ENCODE data around the gene HES4.
"Not testable (repeated sequence)": the region's sequence is repeated elsewhere in the genome, so short reads cannot be mapped to it uniquely, and the experiment has no call there.

Gene HES4

DNA sequence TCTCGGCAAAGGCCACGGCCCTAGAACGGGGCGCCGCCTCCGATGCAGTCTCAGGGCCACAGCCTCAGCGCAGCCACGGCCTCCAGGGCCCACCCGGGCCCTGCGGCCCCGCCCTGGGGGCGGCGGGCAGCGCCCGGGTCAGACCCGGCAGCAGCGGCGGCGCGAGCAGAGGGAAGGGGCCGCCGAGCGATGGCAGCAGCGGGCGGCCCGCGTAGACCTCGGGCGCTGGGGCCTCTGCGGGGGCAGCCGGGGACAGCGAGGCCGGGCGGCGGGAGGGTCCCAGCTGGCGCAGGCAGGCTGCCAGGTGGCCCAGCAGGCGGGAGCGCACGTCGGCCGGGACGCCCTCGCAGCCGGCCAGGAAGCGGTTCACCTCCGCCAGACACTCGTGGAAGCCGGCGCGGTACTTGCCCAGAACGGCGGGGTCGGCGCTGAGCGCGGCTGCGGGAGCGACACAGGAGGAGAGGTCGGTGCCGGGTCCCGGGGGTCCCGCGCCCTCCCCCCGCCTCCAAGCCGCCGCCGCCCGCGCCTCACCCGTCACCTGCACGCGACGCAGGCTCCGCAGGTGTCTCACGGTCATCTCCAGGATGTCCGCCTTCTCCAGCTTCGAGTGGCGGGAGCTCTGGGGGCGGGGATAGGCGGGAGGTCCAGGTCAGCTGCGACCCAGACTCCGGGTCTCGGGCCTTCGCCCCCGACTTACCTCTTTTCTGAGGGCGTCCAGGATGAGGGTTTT, 737 bp downstream of the HES4 start:
- H3K4me3 ChIP-seq (ENCODE audit: low read depth in 1 of 2, low read length in 2 of 2): peak overlapping the region; percentile 40 to 44
- peaks cover 5 to 7% of the 10 kb centered on the region in 2 donors for H3K4me1 ChIP-seq (ENCODE audit: control insufficient read depth in 1 of 2, insufficient read depth in 2 of 2, low read length in 2 of 2)
- H3K27ac ChIP-seq (ENCODE audit: low read depth, low read length): peak overlapping the region; percentile 20
- H3K9me3 ChIP-seq (ENCODE audit: control insufficient read depth in 1 of 2, low read length in 2 of 2): no peaks in the 10 kb centered on the region
- H3K36me3 ChIP-seq (ENCODE audit: control insufficient read depth in 1 of 2, insufficient read depth in 2 of 2, low read length in 2 of 2): no peaks in the 10 kb centered on the region
- no peak overlapping the region for H3K9ac ChIP-seq (ENCODE audit: low read depth in 1 of 2, low read length in 2 of 2)
- peaks cover 25 to 40% of the 10 kb centered on the region in 2 donors for H3K27me3 ChIP-seq (ENCODE audit: control insufficient read depth in 1 of 2, insufficient read depth in 2 of 2, low read length in 2 of 2)

DNA sequence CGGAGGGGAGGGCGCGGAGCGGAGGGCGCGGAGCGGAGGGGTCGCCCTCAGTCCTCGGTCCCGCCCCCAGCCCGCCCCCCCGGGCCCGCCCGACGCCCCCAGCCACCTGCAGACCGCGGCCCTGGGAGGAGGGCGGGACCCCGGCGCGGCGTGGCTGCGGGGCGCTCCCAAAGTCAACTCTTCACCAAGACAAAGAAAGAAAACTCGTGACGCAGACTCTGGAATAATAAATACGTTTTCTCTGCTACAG, 1.2 kb downstream of the HES4 start:
- H3K36me3 ChIP-seq (ENCODE audit: control insufficient read depth in 1 of 2, insufficient read depth in 2 of 2, low read length in 2 of 2): no peaks in the 10 kb centered on the region
- no peak overlapping the region for H3K4me3 ChIP-seq (ENCODE audit: low read depth in 1 of 2, low read length in 2 of 2)
- peaks cover 5 to 7% of the 10 kb centered on the region in 2 donors for H3K4me1 ChIP-seq (ENCODE audit: control insufficient read depth in 1 of 2, insufficient read depth in 2 of 2, low read length in 2 of 2)
- peaks cover 25 to 37% of the 10 kb centered on the region in 2 donors for H3K27me3 ChIP-seq (ENCODE audit: control insufficient read depth in 1 of 2, insufficient read depth in 2 of 2, low read length in 2 of 2)
- H3K27ac ChIP-seq (ENCODE audit: low read depth, low read length): no peak overlapping the region
- H3K9ac ChIP-seq (ENCODE audit: low read depth in 1 of 2, low read length in 2 of 2): no peak overlapping the region
- no peaks in the 10 kb centered on the region for H3K9me3 ChIP-seq (ENCODE audit: control insufficient read depth in 1 of 2, low read length in 2 of 2)

- H3K27ac ChIP-seq (ENCODE audit: low read depth, low read length): no peak overlapping the region
- peaks cover 22 to 33% of the 10 kb centered on the region in 2 donors for H3K27me3 ChIP-seq (ENCODE audit: control insufficient read depth in 1 of 2, insufficient read depth in 2 of 2, low read length in 2 of 2)
Observed at GRCh38 chr1:997993-998744, 1.7 kb downstream of the HES4 start.

DNA sequence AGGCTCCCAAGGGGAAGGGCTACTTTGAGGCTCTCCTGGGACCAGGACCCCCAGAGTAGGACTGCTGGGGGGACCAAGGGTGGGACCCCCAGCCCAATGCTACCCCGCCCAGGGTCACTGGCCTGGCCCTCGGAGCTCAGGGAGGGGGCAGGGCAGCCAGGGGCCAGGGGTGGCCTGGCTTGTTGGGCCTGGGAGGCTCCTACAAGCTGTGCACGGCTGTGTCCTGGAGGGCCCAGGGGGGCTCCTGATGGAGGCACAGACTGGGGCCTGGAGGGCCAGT, 2.2 kb downstream of the HES4 start:
- Histone ChIP-seq H3K36me3 (ENCODE audit: control insufficient read depth in 1 of 2, insufficient read depth in 2 of 2, low read length in 2 of 2) (no peaks in the 10 kb centered on the region), H3K4me3 (ENCODE audit: low read depth in 1 of 2, low read length in 2 of 2) (no peak overlapping the region), H3K4me1 (ENCODE audit: control insufficient read depth in 1 of 2, insufficient read depth in 2 of 2, low read length in 2 of 2) (peaks cover 5 to 7% of the 10 kb centered on the region in 2 donors), H3K27me3 (ENCODE audit: control insufficient read depth in 1 of 2, insufficient read depth in 2 of 2, low read length in 2 of 2) (peaks cover 19 to 29% of the 10 kb centered on the region in 2 donors), H3K9me3 (ENCODE audit: control insufficient read depth in 1 of 2, low read length in 2 of 2) (no peaks in the 10 kb centered on the region), H3K9ac (ENCODE audit: low read depth in 1 of 2, low read length in 2 of 2) (no peak overlapping the region), H3K27ac (ENCODE audit: low read depth, low read length) (no peak overlapping the region)

More at GRCh38 chr1:997993-998744, 1.7 kb downstream of the HES4 start:
- Histone ChIP-seq H3K4me3 (ENCODE audit: low read depth in 1 of 2, low read length in 2 of 2) (no peak overlapping the region), H3K4me1 (ENCODE audit: control insufficient read depth in 1 of 2, insufficient read depth in 2 of 2, low read length in 2 of 2) (peaks cover 5 to 7% of the 10 kb centered on the region in 2 donors), H3K9ac (ENCODE audit: low read depth in 1 of 2, low read length in 2 of 2) (no peak overlapping the region), H3K36me3 (ENCODE audit: control insufficient read depth in 1 of 2, insufficient read depth in 2 of 2, low read length in 2 of 2) (no peaks in the 10 kb centered on the region), H3K9me3 (ENCODE audit: control insufficient read depth in 1 of 2, low read length in 2 of 2) (no peaks in the 10 kb centered on the region)

- Histone ChIP-seq H3K36me3 (ENCODE audit: control insufficient read depth in 1 of 2, insufficient read depth in 2 of 2, low read length in 2 of 2) (no peaks in the 10 kb centered on the region), H3K27me3 (ENCODE audit: control insufficient read depth in 1 of 2, insufficient read depth in 2 of 2, low read length in 2 of 2) (peaks cover 19 to 29% of the 10 kb centered on the region in 2 donors), H3K4me3 (ENCODE audit: low read depth in 1 of 2, low read length in 2 of 2) (no peak overlapping the region), H3K4me1 (ENCODE audit: control insufficient read depth in 1 of 2, insufficient read depth in 2 of 2, low read length in 2 of 2) (peaks cover 5 to 7% of the 10 kb centered on the region in 2 donors), H3K9me3 (ENCODE audit: control insufficient read depth in 1 of 2, low read length in 2 of 2) (no peaks in the 10 kb centered on the region), H3K9ac (ENCODE audit: low read depth in 1 of 2, low read length in 2 of 2) (no peak overlapping the region), H3K27ac (ENCODE audit: low read depth, low read length) (no peak overlapping the region)
Observed at GRCh38 chr1:996851-997712, 2.8 kb downstream of the HES4 start.

GRCh38 chr1:995665-996633, 3.9 kb downstream of the HES4 start:
- peaks cover 4 to 5% of the 10 kb centered on the region in 2 donors for H3K9me3 ChIP-seq (ENCODE audit: control insufficient read depth in 1 of 2, low read length in 2 of 2)
- no peak overlapping the region for H3K4me3 ChIP-seq (ENCODE audit: low read depth in 1 of 2, low read length in 2 of 2)

DNA sequence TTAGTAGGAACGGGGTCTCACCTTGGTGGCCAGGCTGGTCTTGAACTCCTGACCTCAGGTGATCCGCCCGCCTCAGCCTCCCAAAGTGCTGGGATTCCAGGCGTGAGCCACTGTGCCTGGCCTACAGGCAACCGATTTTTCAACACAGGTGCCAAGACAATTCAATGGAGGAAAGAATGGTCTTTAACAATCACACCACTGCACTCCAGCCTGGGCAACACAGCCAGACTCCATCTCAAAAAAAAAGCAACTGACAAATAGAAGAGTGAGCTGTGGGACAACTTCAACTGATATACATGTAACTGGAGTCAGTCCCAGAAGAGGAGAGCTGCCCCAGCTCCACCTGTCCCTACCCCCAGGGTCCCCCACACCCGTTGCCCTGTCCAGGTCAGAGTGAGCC, 5.4 kb downstream of the HES4 start:
- not testable (repeated sequence) for H3K9ac ChIP-seq (ENCODE audit: low read depth in 1 of 2, low read length in 2 of 2); H3K27ac ChIP-seq (ENCODE audit: low read depth, low read length); H3K4me1 ChIP-seq (ENCODE audit: control insufficient read depth in 1 of 2, insufficient read depth in 2 of 2, low read length in 2 of 2); H3K36me3 ChIP-seq (ENCODE audit: control insufficient read depth in 1 of 2, insufficient read depth in 2 of 2, low read length in 2 of 2); H3K9me3 ChIP-seq (ENCODE audit: control insufficient read depth in 1 of 2, low read length in 2 of 2); H3K4me3 ChIP-seq (ENCODE audit: low read depth in 1 of 2, low read length in 2 of 2)
- H3K27me3 ChIP-seq (ENCODE audit: control insufficient read depth in 1 of 2, insufficient read depth in 2 of 2, low read length in 2 of 2): peaks cover 8 to 20% of the 10 kb centered on the region in 2 donors

More at GRCh38 chr1:995665-996633, 3.9 kb downstream of the HES4 start:
- H3K4me1 ChIP-seq (ENCODE audit: control insufficient read depth in 1 of 2, insufficient read depth in 2 of 2, low read length in 2 of 2): peaks cover 1 to 4% of the 10 kb centered on the region in 2 donors
- no peaks in the 10 kb centered on the region for H3K36me3 ChIP-seq (ENCODE audit: control insufficient read depth in 1 of 2, insufficient read depth in 2 of 2, low read length in 2 of 2)
- no peak overlapping the region for H3K27ac ChIP-seq (ENCODE audit: low read depth, low read length)
- H3K27me3 ChIP-seq (ENCODE audit: control insufficient read depth in 1 of 2, insufficient read depth in 2 of 2, low read length in 2 of 2): peaks cover 12 to 23% of the 10 kb centered on the region in 2 donors
- H3K9ac ChIP-seq (ENCODE audit: low read depth in 1 of 2, low read length in 2 of 2): no peak overlapping the region

GRCh38 chr1:993379-993995, 6.4 kb downstream of the HES4 start:
- peaks cover 4 to 5% of the 10 kb centered on the region in 2 donors for H3K9me3 ChIP-seq (ENCODE audit: control insufficient read depth in 1 of 2, low read length in 2 of 2)
- H3K27me3 ChIP-seq (ENCODE audit: control insufficient read depth in 1 of 2, insufficient read depth in 2 of 2, low read length in 2 of 2): peaks cover 8 to 21% of the 10 kb centered on the region in 2 donors
- H3K4me1 ChIP-seq (ENCODE audit: control insufficient read depth in 1 of 2, insufficient read depth in 2 of 2, low read length in 2 of 2): no peaks in the 10 kb centered on the region
- no peaks in the 10 kb centered on the region for H3K36me3 ChIP-seq (ENCODE audit: control insufficient read depth in 1 of 2, insufficient read depth in 2 of 2, low read length in 2 of 2)
- no peak overlapping the region for H3K4me3 ChIP-seq (ENCODE audit: low read depth in 1 of 2, low read length in 2 of 2)
- no peak overlapping the region for H3K9ac ChIP-seq (ENCODE audit: low read depth in 1 of 2, low read length in 2 of 2)
- H3K27ac ChIP-seq (ENCODE audit: low read depth, low read length): no peak overlapping the region

GRCh38 chr1:992362-992761, 7.5 kb downstream of the HES4 start:
- H3K9ac ChIP-seq (ENCODE audit: low read depth in 1 of 2, low read length in 2 of 2): no peak overlapping the region
- H3K27me3 ChIP-seq (ENCODE audit: control insufficient read depth in 1 of 2, insufficient read depth in 2 of 2, low read length in 2 of 2): peaks cover 4 to 10% of the 10 kb centered on the region in 2 donors
- H3K4me3 ChIP-seq (ENCODE audit: low read depth in 1 of 2, low read length in 2 of 2): no peak overlapping the region
- H3K27ac ChIP-seq (ENCODE audit: low read depth, low read length): no peak overlapping the region
- no peaks in the 10 kb centered on the region for H3K36me3 ChIP-seq (ENCODE audit: control insufficient read depth in 1 of 2, insufficient read depth in 2 of 2, low read length in 2 of 2)
- H3K9me3 ChIP-seq (ENCODE audit: control insufficient read depth in 1 of 2, low read length in 2 of 2): peaks cover 4 to 5% of the 10 kb centered on the region in 2 donors
- H3K4me1 ChIP-seq (ENCODE audit: control insufficient read depth in 1 of 2, insufficient read depth in 2 of 2, low read length in 2 of 2): no peaks in the 10 kb centered on the region

All from duodenal mucosa (tissue), 2 donors.